Prostate gland (tissue), 2 donors: ENCODE measurements around the gene MIOX. TPM values are rescaled to one million over a fixed set of nuclear protein-coding genes. Genes with fewer than 3 reads are reported as not detected.
"Not testable (repeated sequence)": the region's sequence is repeated elsewhere in the genome, so short reads cannot be mapped to it uniquely, and the experiment has no call there.

ENCODE experiments used
- DNase-seq: peaks from one replicate; pipeline ENCODE4 v3.0.0-alpha.2; 2019; ENCODE audit warnings: low spot score
- H3K27ac ChIP-seq, 2 donors: fragments of 200-600 bp; sonication (generic); 2 replicates each; pipeline ENCODE4 v1.5.1; 2017 to 2019
- H3K27me3 ChIP-seq: fragments of 200-600 bp; sonication (generic); replicated peaks from 2 replicates; pipeline ENCODE4 v1.5.1; 2019; ENCODE audit not compliant: insufficient read depth
- H3K36me3 ChIP-seq, 2 donors: fragments of 200-600 bp; sonication (generic); 1 replicate in 1 of 2; 2 replicates in 1 of 2; pipeline versions ENCODE4 v1.5.1 to v1.8.1; 2017 to 2019
- H3K4me1 ChIP-seq: fragments of 200-600 bp; sonication (generic); replicated peaks from 2 replicates; pipeline ENCODE4 v1.5.1; 2019
- H3K4me3 ChIP-seq, 2 donors: fragments of 200-600 bp; sonication (generic); 2 replicates each; pipeline ENCODE4 v1.5.1; 2017 to 2019
- H3K9me3 ChIP-seq: fragments of 200-600 bp; sonication (generic); 2 replicates; pipeline ENCODE4 v1.5.1; 2017
- POLR2A ChIP-seq: fragments of 450-650 bp; IDR thresholded peaks from one replicate; pipeline ENCODE4 v1.6.1; 2016; ENCODE audit warnings: antibody characterized with exemption, mild to moderate bottlenecking
- POLR2AphosphoS5 ChIP-seq: sonication (generic); formaldehyde crosslinking; IDR thresholded peaks from one replicate; pipeline ENCODE4 v1.6.1; 2017; ENCODE audit warnings: antibody characterized with exemption
- WGBS: methylation state at CpG from one replicate; pipeline ENCODE4 v1.1.5; 2018; 5-methylcytosine and 5-hydroxymethylcytosine counted together
- intact Hi-C: fragments of 100-400 bp; cut with DNase I; formaldehyde crosslinking; loops from one replicate; pipeline ENCODE4 v1.14.2; 2022
- total RNA-seq, 2 donors: library from RNA; depleted of rRNA; stranded (reverse); fragments of >200 nt; gene quantifications; one replicate each; pipeline ENCODE4 v1.1.0, GENCODE V29; 2016
- TF ChIP-seq, protein P1 (sequence below), 4 experiments: fragments of 200-600 bp in 2 of 4; fragments of 450-650 bp in 2 of 4; sonication (generic) in 2 of 4; IDR thresholded peaks; 1 replicate in 3 of 4; 2 replicates in 1 of 4; pipeline ENCODE4 v1.5.1; 2016 to 2019; ENCODE audit warnings: antibody characterized with exemption in 4 of 4, mild to moderate bottlenecking in 2 of 4, moderate library complexity in 2 of 4

Gene MIOX
- total RNA-seq, 2 donors from 2014 or later, result not detected

- Histone ChIP-seq H3K4me3 (peak overlapping the region; percentile 36 to 43), H3K4me1 (peaks cover 8% of the 10 kb centered on the region), H3K9me3 (no peaks in the 10 kb centered on the region), H3K27ac (peak overlapping the region; percentile 65 to 83), H3K36me3 (no peaks in the 10 kb centered on the region), H3K27me3 (no peaks in the 10 kb centered on the region)
- 9% methylated on average over 48 of the region's 53 CpGs for WGBS
- intact Hi-C loops, result no loop called here
- TF ChIP-seq POLR2A (peak; percentile 93), POLR2AphosphoS5 (peak; percentile 71)
- TF ChIP-seq, protein P1, sequence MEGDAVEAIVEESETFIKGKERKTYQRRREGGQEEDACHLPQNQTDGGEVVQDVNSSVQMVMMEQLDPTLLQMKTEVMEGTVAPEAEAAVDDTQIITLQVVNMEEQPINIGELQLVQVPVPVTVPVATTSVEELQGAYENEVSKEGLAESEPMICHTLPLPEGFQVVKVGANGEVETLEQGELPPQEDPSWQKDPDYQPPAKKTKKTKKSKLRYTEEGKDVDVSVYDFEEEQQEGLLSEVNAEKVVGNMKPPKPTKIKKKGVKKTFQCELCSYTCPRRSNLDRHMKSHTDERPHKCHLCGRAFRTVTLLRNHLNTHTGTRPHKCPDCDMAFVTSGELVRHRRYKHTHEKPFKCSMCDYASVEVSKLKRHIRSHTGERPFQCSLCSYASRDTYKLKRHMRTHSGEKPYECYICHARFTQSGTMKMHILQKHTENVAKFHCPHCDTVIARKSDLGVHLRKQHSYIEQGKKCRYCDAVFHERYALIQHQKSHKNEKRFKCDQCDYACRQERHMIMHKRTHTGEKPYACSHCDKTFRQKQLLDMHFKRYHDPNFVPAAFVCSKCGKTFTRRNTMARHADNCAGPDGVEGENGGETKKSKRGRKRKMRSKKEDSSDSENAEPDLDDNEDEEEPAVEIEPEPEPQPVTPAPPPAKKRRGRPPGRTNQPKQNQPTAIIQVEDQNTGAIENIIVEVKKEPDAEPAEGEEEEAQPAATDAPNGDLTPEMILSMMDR (IDR thresholded peaks at IDR 0.05), result no peak
- peak; percentile 84 for DNase-seq
These were observed 44.4 kb downstream of the MIOX start for GRCh38 chr22:50530877-50531545.

DNA sequence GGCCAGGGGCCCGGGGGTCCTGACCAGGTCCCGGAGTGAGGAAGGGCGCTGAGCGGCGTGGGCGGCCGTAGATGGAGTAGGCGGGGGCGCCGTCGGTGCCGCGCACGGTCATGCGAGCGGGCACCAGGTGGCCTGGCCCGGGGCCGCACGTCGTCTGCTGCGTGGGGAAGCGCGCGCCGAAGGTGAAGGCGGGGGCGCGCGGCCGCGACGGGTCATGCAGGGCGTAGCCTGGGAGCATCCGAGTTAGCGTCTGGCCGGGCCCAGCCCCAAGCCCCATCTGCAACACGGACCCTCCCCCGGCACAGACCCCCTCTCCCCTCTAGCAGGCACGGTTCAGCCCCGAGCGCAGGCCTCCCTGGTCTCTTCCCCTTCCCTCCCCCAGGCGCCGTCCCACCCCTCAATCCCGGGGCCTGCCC, 44.9 kb downstream of the MIOX start:
- H3K27me3 ChIP-seq, result no peaks in the 10 kb centered on the region
- peaks cover 8% of the 10 kb centered on the region for H3K4me1 ChIP-seq
- 2% methylated on average over 44 of the region's 44 CpGs for WGBS
- TF ChIP-seq POLR2A, result peak; percentile 45
- TF ChIP-seq POLR2AphosphoS5, result no peak
- TF ChIP-seq, protein P1 (IDR thresholded peaks at IDR 0.05), result no peak
- peak overlapping the region; percentile 36 to 43 for H3K4me3 ChIP-seq
- DNase-seq, result no peak
- no peaks in the 10 kb centered on the region for H3K36me3 ChIP-seq
- H3K27ac ChIP-seq, result peak overlapping the region; percentile 65 to 83
- intact Hi-C loops, result no loop called here
- no peaks in the 10 kb centered on the region for H3K9me3 ChIP-seq

DNA sequence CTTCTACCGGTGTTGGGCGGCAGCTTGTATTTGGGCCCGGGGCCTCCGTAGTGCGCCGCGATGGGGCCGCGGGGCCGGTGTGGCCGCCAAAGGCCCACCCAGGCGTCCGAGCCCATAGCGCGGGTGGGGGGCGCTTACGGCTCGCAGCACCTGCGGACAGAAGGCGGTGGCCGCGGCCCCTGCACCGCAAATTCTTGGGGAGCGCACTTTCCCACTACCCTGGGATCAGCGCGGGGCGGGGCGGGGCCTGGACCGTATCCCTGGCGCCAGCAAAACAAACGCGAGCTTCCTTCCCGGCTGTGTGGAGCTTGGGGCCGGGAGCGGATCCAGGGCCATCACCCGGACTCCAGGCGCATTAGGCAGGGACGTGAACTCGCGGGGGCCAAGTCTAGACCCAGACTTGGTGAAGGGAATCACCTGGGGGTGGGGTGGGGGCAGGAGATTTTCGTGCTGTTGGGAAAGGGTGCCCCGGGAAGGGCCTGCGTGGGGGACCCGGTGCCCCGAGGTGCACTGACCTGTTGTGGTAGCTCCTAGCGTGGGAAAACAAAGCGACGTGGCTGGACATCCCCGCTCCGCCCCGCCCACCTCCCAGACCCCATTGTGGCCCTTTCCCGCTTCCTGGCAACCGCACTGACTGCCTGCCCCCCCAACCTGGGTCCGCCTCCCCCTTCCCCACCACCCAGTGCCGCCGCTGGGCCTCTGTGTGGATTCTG, 45.5 kb downstream of the MIOX start:
- Histone ChIP-seq H3K27me3 (no peaks in the 10 kb centered on the region), H3K4me1 (peaks cover 8% of the 10 kb centered on the region), H3K9me3 (no peaks in the 10 kb centered on the region), H3K27ac (peak overlapping the region; percentile 65 to 83), H3K4me3 (peak overlapping the region; percentile 36 to 43), H3K36me3 (no peaks in the 10 kb centered on the region)
- 4% methylated on average over 34 of the region's 56 CpGs for WGBS
- peak; percentile 74 for DNase-seq
- intact Hi-C loops, result no loop called here
- TF ChIP-seq, protein P1 (IDR thresholded peaks at IDR 0.05), result no peak
- TF ChIP-seq POLR2AphosphoS5, result peak; percentile 50
- peak; percentile 66 for TF ChIP-seq POLR2A

DNA sequence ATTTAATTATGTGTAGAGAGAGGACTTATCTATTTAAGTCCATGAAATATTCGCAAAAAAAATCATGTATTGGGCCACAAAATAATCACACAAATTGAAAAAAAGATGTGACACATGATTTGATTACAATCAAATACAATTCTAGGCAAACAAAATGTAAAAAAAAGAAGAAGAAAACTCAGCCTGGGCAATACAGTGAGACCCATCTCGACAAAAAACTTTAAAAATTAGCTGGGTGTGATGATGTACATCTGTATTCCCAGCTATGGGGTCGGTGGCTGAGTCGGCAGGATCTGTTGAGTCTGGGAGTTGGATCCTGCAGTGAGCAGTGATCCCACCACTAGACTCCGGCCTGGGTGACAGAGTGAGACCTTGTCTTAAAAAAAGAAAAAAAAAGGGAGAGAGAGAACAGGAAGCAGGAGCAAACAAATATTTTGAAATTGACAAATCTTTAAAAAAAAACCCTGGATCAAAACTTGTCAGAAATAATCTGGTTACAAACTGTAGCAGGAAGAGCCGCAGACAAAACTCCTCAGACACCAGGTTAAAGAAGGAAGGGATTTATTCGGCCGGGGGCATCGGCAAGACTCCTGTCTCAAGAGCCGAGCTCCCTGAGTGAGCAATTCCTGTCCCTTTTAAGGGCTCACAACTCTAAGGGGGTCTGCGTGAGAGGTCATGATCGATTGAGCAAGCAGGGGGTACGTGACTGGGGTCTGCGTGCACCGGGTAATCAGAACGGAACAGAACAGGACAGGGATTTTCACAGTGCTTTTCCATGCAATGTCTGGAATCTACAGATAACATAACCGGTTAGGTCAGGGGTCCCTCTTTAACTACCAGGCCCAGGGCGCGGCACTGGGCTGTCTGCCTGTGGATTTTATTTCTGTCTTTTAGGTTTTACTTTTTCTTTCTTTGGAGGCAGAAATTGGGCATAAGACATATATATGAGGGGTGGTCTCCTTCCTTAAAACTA, 46.5 kb downstream of the MIOX start:
- WGBS, result 65% methylated on average over 19 of the region's 19 CpGs
- Histone ChIP-seq H3K27me3 (no peaks in the 10 kb centered on the region), H3K9me3 (no peaks in the 10 kb centered on the region), H3K27ac (peak overlapping the region; percentile 65 to 83), H3K4me1 (peaks cover 8% of the 10 kb centered on the region), H3K4me3 (no peak overlapping the region), H3K36me3 (no peaks in the 10 kb centered on the region)
- TF ChIP-seq POLR2A (no peak), POLR2AphosphoS5 (no peak)
- TF ChIP-seq, protein P1 (IDR thresholded peaks at IDR 0.05), result no peak
- intact Hi-C loops, result no loop called here
- no peak for DNase-seq

DNA sequence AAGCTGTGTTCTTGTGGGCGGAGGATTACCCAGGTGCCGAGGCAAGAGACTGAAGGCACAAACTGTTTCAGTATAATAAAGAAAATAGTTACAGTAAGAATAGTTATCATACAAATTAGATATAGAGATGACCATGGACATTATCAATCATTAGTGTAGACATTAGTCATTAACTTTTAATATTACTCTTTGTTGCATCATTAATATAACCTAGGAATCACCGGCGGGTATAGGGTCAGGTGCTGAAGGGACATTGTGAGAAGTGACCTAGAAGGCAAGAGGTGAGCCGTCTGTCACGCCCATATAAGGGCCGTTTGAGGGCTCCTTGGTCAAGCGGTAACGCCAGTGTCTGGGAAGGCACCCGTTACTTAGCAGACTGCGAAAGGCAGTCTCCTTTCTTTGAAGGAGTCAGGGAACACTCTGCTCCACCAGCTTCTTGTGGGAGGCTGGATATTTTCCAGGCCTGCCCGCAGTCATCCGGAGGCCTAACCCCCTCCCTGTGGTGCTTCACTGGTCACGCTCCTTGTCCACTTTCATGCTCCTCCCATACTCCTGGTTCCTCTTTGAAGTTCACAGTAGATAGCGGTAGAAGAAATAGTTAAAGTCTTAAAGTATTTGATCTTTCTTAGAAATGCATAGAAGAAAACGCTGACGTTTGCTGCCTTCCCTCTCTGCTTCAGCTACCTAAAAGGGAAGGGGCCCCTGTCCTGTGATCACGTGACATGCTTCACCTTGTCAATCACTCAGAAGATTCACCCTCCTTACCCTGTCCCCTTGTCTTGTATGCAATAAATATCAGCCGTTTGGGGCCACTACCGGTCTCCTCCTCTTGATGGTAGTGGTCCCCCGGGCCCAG, 47.4 kb downstream of the MIOX start:
- DNase-seq, H3K4me3 ChIP-seq, H3K27me3 ChIP-seq, H3K4me1 ChIP-seq, H3K9me3 ChIP-seq, intact Hi-C loops, H3K36me3 ChIP-seq: not testable (repeated sequence)
- WGBS, result 37% methylated on average over 21 of the region's 21 CpGs
- peak overlapping the region in 1 of 2 donors; percentile 42 for H3K27ac ChIP-seq
